Naive thymus-derived CD4-positive, alpha-beta T cell (primary cell): Measurements from ENCODE around the gene RGL3. TPM values are rescaled to one million over a fixed set of nuclear protein-coding genes. Genes with fewer than 3 reads are reported as not detected.
"Not testable (repeated sequence)": the region's sequence is repeated elsewhere in the genome, so short reads cannot be mapped to it uniquely, and the experiment has no call there.

ENCODE experiments used
- ATAC-seq: fragments of 150-1000 bp; cut with Tn5 transposase; 2 replicates; pipeline ENCODE4 v1.10.0; 2021; ENCODE audit warnings: mild to moderate bottlenecking, moderate library complexity
- CTCF ChIA-PET: fragments of 350-600 bp; sonication (Branson Sonifier 250); formaldehyde crosslinking; loops from one replicate; lab custom pipeline; 2021; ENCODE audit warnings: antibody characterized with exemption; lab: Charles Lee
- POLR2A ChIA-PET: fragments of 350-600 bp; sonication (Branson Sonifier 250); formaldehyde crosslinking; loops from one replicate; lab custom pipeline; 2021; ENCODE audit warnings: antibody characterized with exemption, inconsistent platforms; lab: Charles Lee
- DNase-seq, 9 donors: peaks; one replicate each; pipeline versions ENCODE4 v3.0.0 to v3.0.0-alpha.2; 2020 to 2022; ENCODE audit warnings: mixed read lengths in 1 of 9
- H3K27ac ChIP-seq: one replicate; pipeline ENCODE4 v1.7.0; 2013; ENCODE audit warnings: mild to moderate bottlenecking, low read depth, low read length, moderate library complexity
- H3K27me3 ChIP-seq, 2 donors: one replicate each; pipeline ENCODE4 v1.7.0; 2013; ENCODE audit warnings: low read length in 2 of 2, mild to moderate bottlenecking in 2 of 2, moderate library complexity in 2 of 2; ENCODE audit not compliant: control insufficient read depth in 2 of 2, insufficient read depth in 2 of 2
- H3K36me3 ChIP-seq, 3 experiments: 1 replicate in 2 of 3; 2 replicates in 1 of 3; pipeline ENCODE4 v1.7.0; 2013; ENCODE audit warnings: low read length in 3 of 3, mild to moderate bottlenecking in 3 of 3, moderate library complexity in 1 of 3; ENCODE audit not compliant: insufficient read depth in 3 of 3, control insufficient read depth in 2 of 3
- H3K4me1 ChIP-seq, 2 donors: one replicate each; pipeline ENCODE4 v1.7.0; 2013; ENCODE audit warnings: low read length in 2 of 2, mild to moderate bottlenecking in 2 of 2, moderate library complexity in 1 of 2; ENCODE audit not compliant: control insufficient read depth in 2 of 2, insufficient read depth in 2 of 2
- H3K4me3 ChIP-seq: 2 replicates; pipeline ENCODE4 v1.7.0; 2013; ENCODE audit warnings: mild to moderate bottlenecking, low read length
- H3K9me3 ChIP-seq, 3 experiments: 1 replicate in 2 of 3; 2 replicates in 1 of 3; pipeline ENCODE4 v1.7.0; 2013; ENCODE audit warnings: low read length in 3 of 3; ENCODE audit not compliant: control insufficient read depth in 2 of 3
- H3K27ac Mint-ChIP-seq, 9 donors: one replicate each; pipeline ENCODE4 v1.8.0; 2020 to 2022; ENCODE audit warnings: mixed read lengths in 9 of 9, mild to moderate bottlenecking in 8 of 9, moderate library complexity in 5 of 9, inconsistent platforms in 2 of 9
- H3K27me3 Mint-ChIP-seq, 5 donors: one replicate each; pipeline ENCODE4 v1.8.0; 2021 to 2022; ENCODE audit warnings: mixed read lengths in 5 of 5, mild to moderate bottlenecking in 1 of 5
- H3K36me3 Mint-ChIP-seq, 5 donors: one replicate each; pipeline ENCODE4 v1.8.0; 2020 to 2022; ENCODE audit warnings: mixed read lengths in 5 of 5, mild to moderate bottlenecking in 3 of 5, inconsistent platforms in 1 of 5
- H3K4me1 Mint-ChIP-seq, 7 donors: one replicate each; pipeline ENCODE4 v1.8.0; 2020 to 2022; ENCODE audit warnings: mixed read lengths in 7 of 7, mild to moderate bottlenecking in 3 of 7, inconsistent platforms in 1 of 7
- H3K4me3 Mint-ChIP-seq, 10 donors: one replicate each; pipeline ENCODE4 v1.8.0; 2020 to 2022; ENCODE audit warnings: mild to moderate bottlenecking in 10 of 10, mixed read lengths in 10 of 10, moderate library complexity in 6 of 10, inconsistent platforms in 2 of 10
- H3K9me3 Mint-ChIP-seq, 11 donors: one replicate each; pipeline ENCODE4 v1.8.0; 2020 to 2022; ENCODE audit warnings: mixed read lengths in 11 of 11, mild to moderate bottlenecking in 4 of 11, inconsistent platforms in 1 of 11, moderate library complexity in 1 of 11
- intact Hi-C, 2 donors: fragments of 100-400 bp; cut with micrococcal nuclease; formaldehyde crosslinking; loops; one replicate each; pipeline ENCODE4 v1.15.1; 2023
- polyA plus RNA-seq, 2 donors: library from polyadenylated mRNA; unstranded; fragments of 300-500 nt; fragmentation: Illumina TruSeq; gene quantifications; one replicate each; pipeline ENCODE4 v1.2.3, GENCODE V29; 2021
- total RNA-seq, 6 experiments: library from RNA in 5 of 6; stranded (reverse) in 5 of 6; gene quantifications; 1 replicate in 5 of 6; 2 replicates in 1 of 6; pipeline ENCODE4 v1.2.3 and lab custom pipeline; 2021 to 2026

RGL3 gene
- not detected for total RNA-seq
- not detected for polyA plus RNA-seq
- total RNA-seq (lab: John Stamatoyannopoulos, UW) = not detected

GRCh38 chr19:11418549-11419506 is at the start of gene RGL3:
RGL3 (minus strand) TSS chr19:11419314; CDS start chr19:11419278, 36 bp downstream.
- Mint-ChIP-seq H3K36me3 (no peaks in the 10 kb centered on the region), H3K27me3 (peaks cover 32 to 82% (median 49%) of the 10 kb centered on the region in 5 donors), H3K27ac (no peak within 1 kb of the TSS), H3K4me1 (peaks cover 27 to 43% (median 30%) of the 10 kb centered on the region in 7 donors), H3K4me3 (peak within 1 kb of the TSS in 8 of 10 donors; percentile 15 to 81 (median 54)), H3K9me3 (peaks cover 0 to 5% (median 0%) of the 10 kb centered on the region in 11 donors)
- POLR2A ChIA-PET = interaction anchor here (0.5 to 0.6 kb wide), 2 partner anchors 15 to 96 kb away, joined by 3 read pairs; no protein-coding TSS in a partner anchor
- CTCF ChIA-PET = interaction anchor here (1.1 to 1.5 kb wide), 2 partner anchors 37 to 44 kb away, joined by 3 to 5 read pairs; partner anchors contain the start of gene SWSAP1
- intact Hi-C loops = no loop called here
- H3K36me3 ChIP-seq = no peaks in the 10 kb centered on the region
- peaks cover 8 to 32% of the 10 kb centered on the region in 2 donors for H3K27me3 ChIP-seq
- H3K4me1 ChIP-seq = peaks cover 14 to 38% of the 10 kb centered on the region in 2 donors
- no peak within 1 kb of the TSS for H3K27ac ChIP-seq
- ATAC-seq (no peak), DNase-seq (no peak)
- H3K4me3 ChIP-seq = no peak within 1 kb of the TSS
- H3K9me3 ChIP-seq = no peaks in the 10 kb centered on the region

- H3K9me3 ChIP-seq, intact Hi-C loops, H3K4me1 ChIP-seq, H3K4me3 ChIP-seq, ATAC-seq, H3K27ac ChIP-seq, H3K36me3 Mint-ChIP-seq, H3K27me3 ChIP-seq, H3K9me3 Mint-ChIP-seq, CTCF ChIA-PET, H3K27ac Mint-ChIP-seq, DNase-seq, H3K4me3 Mint-ChIP-seq, H3K36me3 ChIP-seq, H3K4me1 Mint-ChIP-seq: not testable (repeated sequence)
- POLR2A ChIA-PET = interaction anchor here (0.7 to 1.0 kb wide), 2 partner anchors 19 to 113 kb away, joined by 3 read pairs; no protein-coding TSS in a partner anchor
- peaks cover 0 to 12% (median 6%) of the 10 kb centered on the region in 5 donors for H3K27me3 Mint-ChIP-seq
These were observed 49.2 kb upstream of the RGL3 start for GRCh38 chr19:11468266-11468845.

- no peaks in the 10 kb centered on the region for H3K36me3 ChIP-seq
- ATAC-seq (no peak), DNase-seq (no peak)
- H3K4me3 ChIP-seq = no peak overlapping the region
- Mint-ChIP-seq H3K27ac (no peak overlapping the region), H3K9me3 (peaks cover 0 to 2% (median 0%) of the 10 kb centered on the region in 11 donors), H3K4me3 (no peak overlapping the region), H3K4me1 (peaks cover 0 to 3% (median 0%) of the 10 kb centered on the region in 7 donors), H3K36me3 (no peaks in the 10 kb centered on the region), H3K27me3 (peaks cover 0 to 5% (median 0%) of the 10 kb centered on the region in 5 donors)
- no peaks in the 10 kb centered on the region for H3K4me1 ChIP-seq
- H3K9me3 ChIP-seq = no peaks in the 10 kb centered on the region
- H3K27me3 ChIP-seq = no peaks in the 10 kb centered on the region
- POLR2A ChIA-PET = no interaction called here
- intact Hi-C loops = no loop called here
- CTCF ChIA-PET = no interaction called here
- no peak overlapping the region for H3K27ac ChIP-seq
These were observed 46.5 kb upstream of the RGL3 start for GRCh38 chr19:11465600-11465999.

- no peak overlapping the region for H3K4me3 ChIP-seq
- Mint-ChIP-seq H3K27me3 (peaks cover 0 to 13% (median 4%) of the 10 kb centered on the region in 5 donors), H3K9me3 (peaks cover 0 to 2% (median 0%) of the 10 kb centered on the region in 11 donors), H3K4me1 (peaks cover 0 to 3% (median 0%) of the 10 kb centered on the region in 7 donors), H3K4me3 (no peak overlapping the region), H3K27ac (no peak overlapping the region), H3K36me3 (no peaks in the 10 kb centered on the region)
- ChIA-PET POLR2A (no interaction called here), CTCF (no interaction called here)
- no peaks in the 10 kb centered on the region for H3K9me3 ChIP-seq
- DNase-seq = no peak
- no peak overlapping the region for H3K27ac ChIP-seq
- no peaks in the 10 kb centered on the region for H3K4me1 ChIP-seq
- H3K36me3 ChIP-seq = no peaks in the 10 kb centered on the region
- ATAC-seq = peak; percentile 20
- H3K27me3 ChIP-seq = no peaks in the 10 kb centered on the region
- intact Hi-C loops = no loop called here
These were observed 45.5 kb upstream of the RGL3 start for GRCh38 chr19:11464333-11465265.

GRCh38 chr19:11463391-11463790 is 44.3 kb upstream of the RGL3 start:
- H3K27ac ChIP-seq = no peak overlapping the region
- Mint-ChIP-seq H3K27ac (no peak overlapping the region), H3K4me3 (no peak overlapping the region), H3K9me3 (peaks cover 0 to 2% (median 0%) of the 10 kb centered on the region in 11 donors), H3K36me3 (no peaks in the 10 kb centered on the region), H3K4me1 (peaks cover 0 to 3% (median 0%) of the 10 kb centered on the region in 7 donors), H3K27me3 (peaks cover 0 to 13% (median 4%) of the 10 kb centered on the region in 5 donors)
- no peaks in the 10 kb centered on the region for H3K36me3 ChIP-seq
- POLR2A ChIA-PET = no interaction called here
- H3K9me3 ChIP-seq = no peaks in the 10 kb centered on the region
- intact Hi-C loops = no loop called here
- peak; percentile 26 for ATAC-seq
- no peak overlapping the region for H3K4me3 ChIP-seq
- CTCF ChIA-PET = interaction anchor here (0.6 kb wide), 1 partner anchor 1694 kb away, joined by 4 read pairs; no protein-coding TSS in a partner anchor
- no peaks in the 10 kb centered on the region for H3K4me1 ChIP-seq
- peak in 1 of 9 donors; percentile 18 for DNase-seq
- no peaks in the 10 kb centered on the region for H3K27me3 ChIP-seq

- Histone ChIP-seq H3K36me3 (no peaks in the 10 kb centered on the region), H3K27me3 (no peaks in the 10 kb centered on the region), H3K27ac (no peak overlapping the region), H3K9me3 (no peaks in the 10 kb centered on the region), H3K4me1 (no peaks in the 10 kb centered on the region), H3K4me3 (no peak overlapping the region)
- POLR2A ChIA-PET = no interaction called here
- ATAC-seq (no peak), DNase-seq (no peak)
- H3K27me3 Mint-ChIP-seq = peaks cover 0 to 13% (median 4%) of the 10 kb centered on the region in 5 donors
- H3K27ac Mint-ChIP-seq = no peak overlapping the region
- H3K9me3 Mint-ChIP-seq = peaks cover 0 to 2% (median 0%) of the 10 kb centered on the region in 11 donors
- CTCF ChIA-PET = no interaction called here
- H3K4me1 Mint-ChIP-seq = peaks cover 0 to 3% (median 0%) of the 10 kb centered on the region in 7 donors
- intact Hi-C loops = no loop called here
- no peaks in the 10 kb centered on the region for H3K36me3 Mint-ChIP-seq
- H3K4me3 Mint-ChIP-seq = no peak overlapping the region
These were observed 42.3 kb upstream of the RGL3 start for GRCh38 chr19:11461453-11461852.
